Stimulated activated CD4-positive, alpha-beta T cell treated with anti-CD3 and anti-CD28 coated beads, Interleukin-4, amount 100 ng/mL, for 48 hours (primary cell): ENCODE measurements around the gene PCDHGA6.

ENCODE experiments used
- DNase-seq, 2 donors: peaks; one replicate each; pipeline ENCODE4 v3.0.0-alpha.2; 2020; ENCODE audit warnings: low read depth in 2 of 2

PCDHGA6 gene

DNA sequence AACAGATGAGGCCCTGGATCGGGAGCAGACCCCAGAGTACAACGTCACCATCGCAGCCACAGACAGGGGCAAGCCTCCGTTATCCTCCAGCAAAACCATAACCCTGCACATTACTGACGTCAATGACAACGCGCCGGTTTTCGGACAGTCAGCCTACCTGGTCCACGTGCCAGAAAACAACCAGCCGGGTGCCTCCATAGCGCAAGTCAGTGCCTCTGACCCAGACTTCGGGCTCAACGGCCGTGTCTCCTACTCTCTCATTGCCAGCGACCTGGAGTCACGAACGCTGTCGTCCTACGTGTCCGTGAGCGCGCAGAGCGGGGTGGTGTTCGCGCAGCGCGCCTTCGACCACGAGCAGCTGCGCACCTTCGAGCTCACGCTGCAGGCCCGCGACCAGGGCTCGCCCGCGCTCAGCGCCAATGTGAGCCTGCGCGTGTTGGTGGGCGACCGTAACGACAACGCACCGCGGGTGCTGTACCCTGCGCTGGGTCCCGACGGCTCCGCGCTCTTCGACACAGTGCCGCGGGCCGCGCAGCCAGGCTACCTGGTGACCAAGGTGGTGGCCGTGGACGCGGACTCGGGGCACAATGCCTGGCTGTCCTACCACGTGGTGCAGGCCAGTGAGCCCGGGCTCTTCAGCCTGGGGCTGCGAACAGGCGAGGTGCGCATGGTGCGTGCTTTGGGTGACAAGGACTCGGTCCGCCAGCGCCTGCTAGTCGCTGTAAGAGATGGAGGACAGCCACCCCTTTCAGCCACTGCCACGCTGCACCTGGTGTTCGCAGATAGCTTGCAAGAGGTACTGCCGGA lies 45.6 kb downstream of the PCDHGA6 start:
- DNase-seq: no peak

- peak in 1 of 2 donors; percentile 39 for DNase-seq
Observed at GRCh38 chr5:141420855-141421488, 47.3 kb downstream of the PCDHGA6 start, which contains the start of gene PCDHGA11. PCDHGA11 (plus strand) TSS chr5:141421051; CDS start chr5:141421228, 177 bp downstream.

DNA sequence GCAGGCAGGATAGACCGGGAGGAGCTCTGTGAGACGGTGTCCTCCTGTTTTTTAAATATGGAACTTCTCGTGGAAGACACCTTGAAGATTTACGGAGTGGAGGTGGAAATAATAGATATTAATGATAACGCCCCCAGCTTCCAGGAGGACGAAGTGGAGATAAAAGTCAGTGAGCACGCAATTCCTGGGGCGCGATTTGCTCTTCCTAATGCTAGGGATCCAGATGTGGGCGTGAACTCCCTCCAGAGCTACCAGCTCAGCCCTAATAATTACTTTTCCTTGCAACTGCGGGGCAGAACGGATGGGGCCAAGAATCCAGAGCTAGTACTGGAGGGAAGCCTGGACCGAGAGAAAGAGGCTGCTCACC lies 47.8 kb downstream of the PCDHGA6 start:
- DNase-seq: no peak

GRCh38 chr5:141422742-141423291 lies 49.1 kb downstream of the PCDHGA6 start:
- no peak for DNase-seq

- no peak for DNase-seq
Observed at GRCh38 chr5:141427783-141428426, 54.2 kb downstream of the PCDHGA6 start.
